GM19438 (cell line): Measurements from ENCODE around the gene ATP8A2.

Experiments used
- ATAC-seq: cut with Tn5 transposase; IDR thresholded peaks from one replicate; pipeline ENCODE4 v1.9.1; 2021; ENCODE audit warnings: low read depth; ENCODE audit not compliant: unreplicated experiment

The ATP8A2 gene

DNA sequence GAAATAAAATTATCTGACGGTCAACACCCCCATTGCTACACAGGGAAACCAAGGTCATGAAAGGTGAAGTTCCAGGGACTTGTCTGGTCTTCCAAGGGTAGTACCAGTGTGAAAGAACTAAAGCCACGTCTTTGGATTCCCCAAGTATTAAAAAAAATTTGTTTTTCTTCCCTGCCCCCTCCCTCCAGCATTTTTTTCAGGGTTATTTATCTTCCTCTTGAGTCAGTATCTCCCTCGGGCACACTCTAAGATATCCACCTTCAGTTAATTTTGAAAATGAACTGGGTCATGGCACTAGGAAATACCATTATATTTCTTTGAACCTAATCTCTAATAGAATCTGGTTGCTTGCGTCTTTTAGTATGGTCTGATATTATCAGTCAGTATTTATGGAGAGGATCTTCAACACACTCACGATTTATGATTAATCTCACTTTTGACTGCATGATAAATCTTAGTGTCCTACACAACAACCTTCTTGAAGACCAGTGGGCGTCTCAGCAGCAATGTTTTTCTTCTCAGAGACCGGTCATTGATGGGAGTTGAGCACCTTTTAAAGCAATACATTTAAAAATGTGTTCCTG, 9.1 kb downstream of the ATP8A2 start:
- no peak for ATAC-seq

DNA sequence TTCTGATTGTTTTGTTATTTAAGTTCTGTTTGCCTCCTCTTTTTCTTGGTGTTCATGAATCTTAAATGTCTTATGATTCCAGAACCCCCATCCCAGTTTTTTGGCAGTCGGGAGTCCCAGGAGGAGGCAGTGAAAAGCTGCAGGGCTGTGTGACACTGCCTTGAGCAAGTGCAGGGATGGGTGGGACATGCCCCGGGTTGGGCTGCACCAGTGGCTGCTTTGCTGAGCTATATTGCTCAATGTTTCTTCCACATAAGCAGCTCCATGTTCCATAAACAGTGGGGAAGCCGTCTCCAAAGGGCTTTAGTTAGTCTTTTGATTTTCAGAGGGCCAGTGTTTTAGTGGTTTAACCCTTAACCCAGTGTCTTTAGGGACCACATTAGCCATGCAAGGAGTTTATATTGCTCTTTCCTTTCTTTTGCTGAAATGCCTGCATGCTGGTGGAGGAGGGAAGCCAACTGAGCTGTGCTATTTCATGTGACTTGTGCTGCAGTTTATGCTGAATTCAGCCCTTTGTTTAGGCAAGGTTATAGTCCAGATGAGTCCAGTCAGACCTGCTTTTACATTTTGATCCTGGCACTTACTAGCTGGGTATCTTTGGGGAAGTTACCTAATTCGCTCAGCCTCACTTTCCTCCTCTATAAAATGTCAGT, 13.1 kb downstream of the ATP8A2 start:
- ATAC-seq = no peak

DNA sequence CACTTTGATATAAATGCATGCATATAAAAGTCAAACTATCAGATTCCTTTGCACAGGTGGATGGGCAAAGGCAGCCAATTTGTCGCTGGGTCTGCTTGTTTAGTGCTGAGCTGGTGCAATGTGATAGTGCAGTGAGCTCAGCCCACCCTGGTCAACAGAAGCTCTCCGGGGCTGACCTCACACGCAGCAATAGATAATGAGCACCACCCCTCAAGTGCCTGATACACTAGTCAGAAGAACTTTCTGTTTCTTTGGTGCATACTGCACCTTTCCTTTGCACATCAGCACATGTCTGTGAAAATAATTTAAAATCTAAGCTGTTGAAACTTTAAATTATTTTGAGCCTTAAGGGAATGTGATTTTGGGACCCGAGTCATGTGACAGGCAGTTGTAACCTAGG, 20.2 kb downstream of the ATP8A2 start:
- no peak for ATAC-seq

DNA sequence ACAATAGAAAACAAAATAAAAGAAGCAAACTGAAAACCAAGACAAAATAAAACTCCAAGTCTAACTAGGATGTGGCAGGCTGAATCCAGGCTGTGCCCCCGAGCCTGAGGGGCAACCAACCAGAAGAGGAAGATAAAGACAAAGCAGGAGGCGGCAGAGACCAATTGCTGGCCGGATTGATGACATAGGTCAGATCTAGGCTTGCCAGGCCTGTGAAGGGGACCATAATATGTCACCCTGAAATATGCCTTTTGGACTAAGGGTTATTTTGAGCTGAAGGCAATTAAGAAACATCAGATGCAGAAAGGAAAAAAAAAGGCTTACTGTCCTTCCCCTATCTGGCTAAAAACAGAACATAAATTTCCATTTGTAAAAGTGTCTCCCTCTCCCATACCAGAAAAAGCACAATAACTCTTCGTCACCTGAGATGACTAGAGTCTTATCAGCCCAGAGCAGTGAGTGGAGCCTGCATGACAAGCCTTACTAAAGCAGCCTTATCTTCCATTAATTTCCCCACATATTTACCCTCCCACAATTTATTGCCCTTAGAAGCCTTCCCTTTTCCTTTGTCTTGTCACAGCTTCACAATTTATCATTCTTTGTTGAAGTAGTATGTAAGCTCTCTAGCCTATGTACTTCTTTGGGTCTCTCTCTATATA, 22.8 kb downstream of the ATP8A2 start:
- no peak for ATAC-seq

DNA sequence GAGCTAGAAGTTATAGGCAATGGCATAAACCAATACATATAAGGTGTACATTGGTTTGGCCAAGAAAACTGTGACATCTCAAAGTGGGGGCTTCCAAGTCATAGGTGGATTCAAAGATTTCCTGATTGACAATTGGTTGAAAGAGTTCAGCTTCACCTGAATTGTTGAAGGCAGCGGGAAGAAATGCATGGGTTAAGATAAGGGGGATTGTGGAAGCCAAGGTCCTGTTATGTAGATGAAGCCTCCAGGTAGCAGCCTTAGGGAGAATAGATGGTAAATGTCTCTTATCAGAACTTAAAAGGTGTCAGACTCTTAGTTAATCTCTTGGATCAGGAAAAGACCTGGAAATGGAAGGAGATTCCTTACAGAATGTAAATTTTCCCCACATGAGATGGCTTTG, 26.0 kb downstream of the ATP8A2 start:
- ATAC-seq = no peak

DNA sequence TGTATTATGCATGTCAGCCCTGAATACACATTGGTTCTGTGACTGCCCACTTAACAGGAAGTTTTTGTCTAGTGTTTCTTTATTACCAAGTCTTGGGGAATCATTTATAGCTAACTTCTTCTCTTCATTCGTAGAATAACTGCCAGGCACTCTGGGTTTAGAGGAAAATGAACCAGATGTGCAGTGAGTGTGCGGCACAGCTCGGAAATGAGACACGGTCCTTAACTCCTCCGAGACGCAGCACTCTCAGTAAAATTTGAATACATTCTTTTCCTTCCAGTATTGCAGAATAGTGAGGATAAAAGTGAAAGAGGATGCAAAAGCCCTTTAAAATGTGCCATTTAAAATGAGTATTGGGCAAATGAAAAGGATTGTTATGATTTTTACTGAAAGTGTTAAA, 29.2 kb downstream of the ATP8A2 start:
- no peak for ATAC-seq

DNA sequence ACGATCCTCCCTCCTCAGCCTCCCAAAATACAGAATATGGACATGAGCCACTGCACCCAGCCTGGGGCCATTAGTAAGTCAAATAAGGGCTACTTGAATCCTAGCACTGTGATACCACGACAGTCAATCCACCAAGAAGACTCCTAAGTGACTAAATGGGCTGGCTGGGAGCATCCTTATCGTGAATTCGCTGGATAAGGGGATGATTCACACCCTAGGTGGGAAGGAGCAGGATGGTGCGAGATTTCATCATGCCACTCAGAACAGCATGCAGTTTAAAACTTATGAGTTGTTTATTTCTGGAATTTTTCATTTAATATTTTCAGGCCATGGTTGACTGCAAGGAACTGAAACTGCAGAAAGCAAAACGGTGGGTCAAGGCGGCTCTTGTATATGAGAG, 30.2 kb downstream of the ATP8A2 start:
- no peak for ATAC-seq

DNA sequence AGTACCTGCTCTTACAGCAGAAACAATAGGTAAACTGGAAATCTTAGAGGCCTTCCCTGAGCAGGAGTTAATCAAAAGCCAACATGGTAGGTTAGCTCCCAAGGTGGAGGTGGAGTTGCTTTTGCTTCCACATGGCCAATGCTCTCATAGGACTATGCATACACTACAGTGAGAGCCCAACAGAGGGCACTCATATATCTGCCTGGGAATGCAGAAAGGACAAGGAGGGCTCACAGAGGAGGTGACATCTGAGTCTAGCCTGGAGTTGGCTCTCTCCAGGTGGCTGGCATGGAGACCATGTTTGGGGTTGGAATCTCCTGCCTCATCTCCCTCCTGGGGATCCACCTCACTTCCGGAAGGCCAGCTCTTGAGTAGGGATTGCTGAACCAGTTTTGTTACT, 34.6 kb downstream of the ATP8A2 start:
- no peak for ATAC-seq

DNA sequence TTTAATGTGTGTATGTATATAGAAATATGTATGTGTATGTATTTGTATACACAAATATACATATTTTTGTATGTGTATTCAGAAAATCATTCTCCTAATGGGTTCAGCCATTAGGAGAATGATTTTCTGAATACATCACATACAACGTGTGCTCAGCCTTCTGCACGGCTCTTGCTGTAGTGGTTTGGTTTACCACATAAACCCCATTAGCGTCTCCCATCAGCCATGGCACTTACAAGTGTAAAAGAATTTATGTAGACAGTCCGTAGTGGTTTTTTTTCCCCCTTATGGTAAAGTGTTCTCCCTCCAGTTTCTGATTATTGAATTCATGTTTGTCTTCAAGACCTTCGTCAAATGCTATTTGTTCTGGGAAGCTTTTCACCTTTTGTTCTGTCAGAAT, 38.2 kb downstream of the ATP8A2 start:
- ATAC-seq = no peak

DNA sequence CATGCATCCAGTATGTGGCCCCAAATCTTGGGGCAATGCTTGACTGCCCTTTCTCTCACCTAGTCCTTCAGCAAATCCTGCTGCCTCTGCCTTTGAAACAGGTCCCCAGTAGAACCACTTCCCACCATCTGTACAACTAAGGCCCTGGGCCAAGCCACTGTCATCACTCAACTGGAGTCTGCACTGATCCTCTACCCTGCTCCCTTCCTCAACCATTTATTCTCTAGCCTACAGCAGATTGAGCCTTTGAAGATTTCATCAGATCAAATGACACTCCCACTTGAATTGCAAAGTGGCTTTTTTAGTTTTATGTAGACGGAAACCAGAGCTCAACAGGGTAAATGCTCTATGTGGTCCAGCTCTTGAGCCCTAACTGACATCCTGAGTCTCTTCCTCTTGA, 43.5 kb downstream of the ATP8A2 start:
- ATAC-seq = no peak

DNA sequence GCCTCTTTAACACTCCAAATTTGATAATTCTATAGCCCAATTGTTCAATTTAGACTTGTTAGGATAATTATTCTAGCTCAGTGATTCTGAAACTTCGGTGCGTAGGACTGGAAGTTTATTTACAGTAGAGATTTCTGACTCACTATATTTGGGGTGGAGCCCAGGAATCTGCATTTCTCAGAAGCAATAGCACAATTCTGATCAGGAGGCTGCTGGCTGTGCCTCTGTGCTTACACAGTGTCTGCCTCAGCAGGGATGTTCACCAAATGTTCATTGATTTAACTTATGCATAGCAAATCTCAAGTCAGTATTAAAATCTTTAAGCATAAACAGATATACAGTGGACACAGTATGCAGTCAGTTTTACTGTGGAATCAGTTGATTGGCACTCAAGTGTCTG, 45.8 kb downstream of the ATP8A2 start:
- ATAC-seq = no peak

DNA sequence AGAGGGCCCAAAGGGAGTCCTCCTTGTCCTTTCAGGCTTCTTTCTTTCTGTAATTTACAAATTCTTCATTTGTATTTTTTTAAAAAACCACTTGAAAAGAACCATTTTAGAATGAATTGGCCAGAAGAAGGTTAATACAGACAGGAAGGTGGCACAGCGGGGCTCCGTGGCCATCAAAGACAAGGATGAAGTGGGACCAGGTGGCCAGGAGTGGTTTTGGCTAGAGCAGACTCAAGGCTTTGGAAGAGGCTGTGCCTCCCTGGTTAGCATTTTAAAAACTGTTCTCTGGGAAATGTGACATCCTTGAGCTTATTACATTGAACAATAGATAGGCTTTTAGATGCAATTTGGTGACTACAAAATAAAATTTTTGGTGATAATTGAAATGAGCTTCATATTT, 48.4 kb downstream of the ATP8A2 start:
- no peak for ATAC-seq

DNA sequence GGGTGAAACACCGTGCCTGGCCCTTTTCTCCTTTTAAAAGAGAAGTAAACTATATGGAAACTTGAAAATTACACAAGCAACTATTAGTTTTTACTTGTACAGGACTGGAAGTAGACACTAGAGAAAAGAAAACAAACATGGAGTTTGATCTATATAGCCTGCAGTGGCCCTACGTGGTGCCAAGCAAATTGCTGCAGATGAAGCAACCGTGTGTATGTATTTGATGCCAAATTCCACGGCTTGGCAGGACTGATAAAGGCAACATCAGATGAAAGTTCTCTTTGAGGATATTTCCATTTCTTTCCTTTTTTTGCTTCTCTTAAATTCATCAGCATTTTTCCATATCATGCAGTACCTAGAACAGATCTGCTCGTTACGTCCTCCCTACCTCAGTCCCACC, 49.8 kb downstream of the ATP8A2 start:
- no peak for ATAC-seq

DNA sequence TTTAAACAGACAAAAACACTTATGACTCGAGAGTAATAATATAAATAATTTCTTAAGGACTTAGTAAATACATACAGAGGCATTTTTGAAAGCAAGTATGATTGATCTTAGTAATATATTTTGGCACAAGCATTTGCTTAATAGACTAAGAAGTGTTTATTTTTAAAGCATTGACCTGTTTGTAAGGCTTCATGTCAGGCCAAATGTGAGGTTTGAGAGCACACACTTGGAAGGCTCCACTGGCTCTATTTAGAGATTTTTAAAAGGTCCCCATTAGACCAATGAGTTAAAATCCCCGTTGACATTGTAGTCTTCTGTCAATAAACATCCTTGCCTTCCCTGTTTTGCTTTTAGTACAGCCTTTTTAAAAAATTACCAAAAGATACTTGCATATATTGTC, 50.4 kb downstream of the ATP8A2 start:
- ATAC-seq = no peak

DNA sequence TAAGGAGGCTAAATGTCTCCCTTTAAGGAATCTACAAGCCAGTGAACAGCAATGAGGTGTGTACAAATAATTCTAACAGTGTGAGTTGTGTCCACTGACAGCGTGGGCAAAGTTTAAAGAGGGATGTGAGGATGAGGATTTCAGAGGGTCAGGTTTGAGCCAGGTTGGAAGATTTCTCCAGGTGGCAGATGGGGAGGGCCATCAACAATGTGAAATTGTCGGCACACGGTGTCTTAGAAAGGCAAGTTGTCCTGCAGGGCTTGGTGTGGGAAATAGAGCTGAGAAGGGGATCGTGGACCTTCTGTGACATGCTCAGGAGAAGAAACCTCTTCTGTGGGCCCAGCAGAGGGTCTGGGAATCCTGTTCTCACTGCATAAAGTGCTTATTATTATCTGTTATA, 52.1 kb downstream of the ATP8A2 start:
- ATAC-seq = no peak

DNA sequence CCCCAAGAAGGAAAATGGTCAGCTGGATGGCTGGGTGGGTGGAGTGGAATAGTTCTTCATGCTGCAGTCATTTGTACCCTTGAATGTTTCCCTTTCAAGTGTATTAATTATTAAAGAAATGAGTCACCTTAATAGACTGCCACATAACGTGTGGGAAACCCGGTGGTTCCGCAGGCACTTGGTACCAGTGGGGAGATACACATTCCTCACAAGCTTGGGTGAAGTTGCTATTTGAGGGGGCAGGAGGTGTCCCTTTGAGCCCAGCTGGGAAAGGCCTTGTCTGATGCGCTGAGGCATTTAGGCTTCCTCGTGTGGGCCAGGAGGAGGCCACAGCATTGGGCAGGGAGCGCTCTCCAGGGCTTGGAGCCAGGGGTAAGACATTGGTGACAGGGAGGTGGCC, 57.7 kb downstream of the ATP8A2 start:
- ATAC-seq = no peak

DNA sequence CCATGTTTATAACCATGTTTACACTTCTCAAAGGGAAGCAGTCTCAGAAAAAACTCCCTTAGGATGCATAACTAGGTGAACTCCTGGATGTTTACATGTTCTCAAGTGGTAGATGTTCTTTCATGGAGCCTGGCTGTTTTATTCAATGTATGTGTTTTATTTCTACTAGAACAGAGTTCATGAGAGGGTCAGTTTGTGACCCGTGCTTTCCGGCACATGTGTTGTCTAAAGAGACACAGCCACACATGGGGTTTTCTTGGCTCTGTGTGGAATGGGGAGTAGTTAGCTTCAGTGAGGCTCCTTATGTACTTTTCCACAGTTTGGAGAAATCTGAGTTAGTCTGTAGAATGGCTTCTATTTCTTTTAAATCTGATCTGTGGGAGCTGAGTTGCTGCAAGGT, 60.9 kb downstream of the ATP8A2 start:
- ATAC-seq = no peak

DNA sequence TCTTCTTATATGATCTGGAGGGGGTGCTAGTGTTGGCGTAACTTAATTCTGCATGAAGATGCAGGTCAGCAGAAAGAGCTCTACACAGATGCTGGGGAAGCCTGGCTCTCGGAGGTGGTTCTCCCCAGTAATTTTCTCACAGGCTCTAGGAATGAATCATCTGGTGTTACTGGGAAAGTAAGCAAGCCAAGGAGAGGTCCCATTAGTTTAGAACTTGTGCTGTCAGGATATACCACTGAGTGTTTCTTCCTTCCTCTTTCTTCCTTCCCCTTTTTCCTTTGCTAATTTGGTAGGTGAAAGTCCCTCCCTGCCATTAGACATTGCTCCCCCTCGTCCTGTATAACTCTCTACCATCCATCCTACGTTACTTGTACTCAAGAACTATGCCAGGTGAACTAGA, 68.3 kb downstream of the ATP8A2 start:
- ATAC-seq = no peak

DNA sequence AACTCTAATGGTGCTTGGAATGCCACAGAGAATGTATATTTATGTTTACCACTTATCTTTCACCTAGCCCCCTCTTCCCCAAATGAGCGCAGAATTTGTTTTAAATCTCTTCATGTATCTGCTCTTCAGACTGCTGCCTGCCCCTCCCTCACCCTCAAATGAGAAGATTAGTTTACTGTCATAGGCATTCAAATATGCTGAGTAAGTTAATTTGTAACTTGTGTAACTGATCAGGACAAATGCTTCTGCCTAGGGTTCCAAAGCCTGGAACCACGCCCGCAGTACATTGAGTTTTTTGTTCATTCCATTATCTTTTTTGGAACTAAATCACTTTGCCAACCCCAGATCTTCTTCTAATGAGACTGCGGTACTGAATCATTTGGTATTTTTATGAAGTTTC, 74.5 kb downstream of the ATP8A2 start:
- no peak for ATAC-seq

DNA sequence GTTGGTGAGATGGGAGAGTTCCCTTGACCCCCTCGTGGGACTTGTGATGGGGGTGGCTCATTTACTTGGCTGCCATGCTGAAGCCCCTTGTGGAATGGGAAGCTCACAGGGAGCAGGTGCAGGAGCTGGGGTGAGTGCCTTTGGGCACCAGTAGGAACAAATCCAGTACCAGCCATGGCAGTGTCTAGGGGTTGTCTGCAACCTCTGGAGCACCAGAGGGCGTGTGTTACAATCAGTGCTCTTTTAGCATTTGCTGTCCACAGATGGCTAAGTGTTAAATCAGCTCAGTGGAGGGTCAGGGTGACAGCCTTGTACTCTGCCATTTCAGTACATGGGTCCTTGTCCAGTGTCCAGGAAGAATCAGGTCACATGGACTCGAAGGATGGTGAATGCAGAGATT, 75.6 kb downstream of the ATP8A2 start:
- no peak for ATAC-seq

DNA sequence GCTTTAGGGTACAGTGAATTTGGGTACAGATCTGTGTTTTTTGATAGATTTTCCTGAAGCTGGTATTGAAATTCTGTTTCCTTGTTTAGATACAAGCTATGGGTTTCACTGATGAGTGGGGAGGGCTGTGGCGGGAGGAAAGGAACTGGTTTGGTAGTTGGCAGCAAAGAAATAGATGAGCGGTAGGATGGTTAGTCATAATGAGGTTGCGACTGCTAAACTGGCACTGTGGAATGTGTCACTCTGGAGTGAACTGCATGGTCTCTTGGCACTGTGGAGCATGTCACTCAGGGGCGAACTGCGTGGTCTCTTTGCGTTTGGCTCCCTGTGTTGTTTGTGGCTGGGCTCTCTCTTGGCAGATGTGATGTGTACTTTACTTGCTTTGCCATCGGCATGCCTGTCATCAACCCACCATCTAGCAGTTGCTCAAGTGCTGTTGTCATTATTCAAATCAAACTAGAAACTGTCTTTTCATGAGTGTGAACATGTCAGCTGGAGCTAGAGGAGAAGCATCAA, 82.1 kb downstream of the ATP8A2 start:
- no peak for ATAC-seq

DNA sequence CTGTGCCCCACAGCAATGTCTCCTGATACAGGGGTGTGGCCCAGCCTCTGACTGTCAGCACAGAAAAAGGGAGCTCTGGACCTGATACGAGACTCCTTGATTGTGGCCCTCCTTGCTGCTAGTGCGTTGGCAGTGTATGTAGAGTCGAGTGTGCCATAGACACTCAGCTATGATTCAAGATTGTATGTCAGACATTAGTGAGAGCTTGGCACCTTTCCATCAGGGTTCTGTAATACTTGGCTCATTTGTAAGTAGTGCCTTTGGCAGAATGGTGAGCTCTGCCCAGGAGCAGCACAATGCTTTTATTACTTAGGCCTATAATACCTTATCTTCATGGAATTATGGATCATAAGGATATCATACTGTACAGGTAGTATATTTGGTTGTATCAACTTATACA, 83.4 kb downstream of the ATP8A2 start:
- no peak for ATAC-seq
